ENCODE data around the gene MED31. TPM values are rescaled to one million over a fixed set of nuclear protein-coding genes. Genes with fewer than 3 reads are reported as not detected.
A peak's percentile ranks its signal among the peaks of the same experiment; 100 is the strongest.

The MED31 gene
- total and polyA plus RNA-seq, 2 of the 13 experiments (the other 11 are each of a cell fraction or from before 2014, with no cell fraction given), result 19.0 to 20.9 TPM

- TF ChIP-seq ZSCAN5A (CRISPR knock-in tag; IDR thresholded peaks at IDR 0.05; ENCODE audit: borderline replicate concordance) (0 out of 2 replicates have a peak, but pooled peaks have one; percentile 59), ZBTB34 (CRISPR knock-in tag; IDR thresholded peaks at IDR 0.05) (0 out of 2 replicates have a peak, but pooled peaks have one; percentile 54), PREB (CRISPR knock-in tag; IDR thresholded peaks at IDR 0.05) (no peak), RFX3 (CRISPR knock-in tag; IDR thresholded peaks at IDR 0.05) (peak; percentile 98), SNAI1 (CRISPR knock-in tag; IDR thresholded peaks at IDR 0.05; ENCODE audit: borderline replicate concordance) (0 out of 2 replicates have a peak, but pooled peaks have one; percentile 50), PLRG1 (conservative IDR thresholded peaks at IDR 0.05) (no peak), HOXA3 (CRISPR knock-in tag; IDR thresholded peaks at IDR 0.05) (no peak; the same call in 1 of the 2 replicates), MYNN (CRISPR knock-in tag; IDR thresholded peaks at IDR 0.05; ENCODE audit: low read depth) (peak; percentile 88; the same call in 1 of the 2 replicates), ZNF672 (CRISPR knock-in tag; IDR thresholded peaks at IDR 0.05) (no peak), ZNF546 (CRISPR knock-in tag; conservative IDR thresholded peaks at IDR 0.05) (peak; percentile 84), HDAC2 (CRISPR knock-in tag; IDR thresholded peaks at IDR 0.05) (peak; percentile 73), ERF (CRISPR knock-in tag; IDR thresholded peaks at IDR 0.05) (peak; percentile 54; the same call in 1 of the 2 replicates), DDIT3 (CRISPR knock-in tag; IDR thresholded peaks at IDR 0.05) (no peak), KAT7 (CRISPR knock-in tag; IDR thresholded peaks at IDR 0.05; ENCODE audit: borderline replicate concordance) (no peak; the same call in 1 of the 2 replicates), RERE (CRISPR knock-in tag; IDR thresholded peaks at IDR 0.05; ENCODE audit: low read depth) (no peak), ZNF274 (CRISPR knock-in tag; IDR thresholded peaks at IDR 0.05) (peak; percentile 82), TSC22D2 (CRISPR knock-in tag; IDR thresholded peaks at IDR 0.05; ENCODE audit: borderline replicate concordance) (no peak), BORCS8-MEF2B (CRISPR knock-in tag; IDR thresholded peaks at IDR 0.05) (peak; percentile 64; the same call in 1 of the 2 replicates), SP5 (CRISPR knock-in tag; IDR thresholded peaks at IDR 0.05; ENCODE audit: borderline replicate concordance, low read depth) (no peak)
Observed at GRCh38 chr17:6640536-6641246, 10.7 kb downstream of the MED31 start, which contains the start of the genes KIAA0753 and TXNDC17 (continued).

All from HepG2 (cell line).